Thymus (tissue), 11 donors: Measurements from ENCODE around the gene LNPEP. TPM values are rescaled to one million over a fixed set of nuclear protein-coding genes. Genes with fewer than 3 reads are reported as not detected.

Experiments
- DNase-seq, 9 donors: peaks; one replicate each; pipeline ENCODE4 v3.0.0-alpha.2; 2013; ENCODE audit warnings: low spot score in 9 of 9, low read depth in 6 of 9, missing footprints in 1 of 9
- H3K27ac ChIP-seq, 2 donors: one replicate each; pipeline ENCODE4 v1.5.1; 2013; ENCODE audit warnings: control low read depth in 1 of 2, low read depth in 1 of 2, low read length in 1 of 2, mild to moderate bottlenecking in 1 of 2, moderate library complexity in 1 of 2
- H3K27me3 ChIP-seq, 2 donors: one replicate each; pipeline ENCODE4 v1.5.1; 2013; ENCODE audit warnings: low read length in 1 of 2; ENCODE audit not compliant: control insufficient read depth in 2 of 2, insufficient read depth in 1 of 2
- H3K36me3 ChIP-seq, 2 donors: one replicate each; pipeline ENCODE4 v1.5.1; 2013; ENCODE audit warnings: low read length in 1 of 2, mild to moderate bottlenecking in 1 of 2, moderate library complexity in 1 of 2; ENCODE audit not compliant: control insufficient read depth in 2 of 2, insufficient read depth in 2 of 2
- H3K4me1 ChIP-seq, 2 donors: one replicate each; pipeline ENCODE4 v1.5.1; 2013; ENCODE audit warnings: low read length in 2 of 2; ENCODE audit not compliant: control insufficient read depth in 2 of 2, insufficient read depth in 2 of 2
- H3K4me3 ChIP-seq, 2 donors: one replicate each; pipeline ENCODE4 v1.5.1; 2013; ENCODE audit warnings: low read length in 2 of 2, control low read depth in 1 of 2, mild to moderate bottlenecking in 1 of 2
- H3K9me3 ChIP-seq, 2 donors: one replicate each; pipeline ENCODE4 v1.5.1; 2013; ENCODE audit warnings: low read length in 1 of 2, mild to moderate bottlenecking in 1 of 2; ENCODE audit not compliant: control insufficient read depth in 2 of 2, insufficient read depth in 1 of 2
- WGBS: extraction: QIAGEN DNeasy Blood & Tissue Kit; methylation state at CpG from one replicate; pipeline ENCODE4 v1.1.7; 2013; 5-methylcytosine and 5-hydroxymethylcytosine counted together
- polyA plus RNA-seq: library from polyadenylated mRNA; stranded (reverse); fragments of 200-250 nt; gene quantifications from one replicate; pipeline ENCODE4 v1.2.3, GENCODE V29; 2013
- total RNA-seq: library from RNA; stranded (reverse); fragments of 120-200 nt; gene quantifications from one replicate; pipeline ENCODE4 v1.2.4, GENCODE V29; 2013
- donor health status: healthy.

LNPEP gene
- total and polyA plus RNA-seq, 2 donors = 15.8 to 37.1 TPM

DNA sequence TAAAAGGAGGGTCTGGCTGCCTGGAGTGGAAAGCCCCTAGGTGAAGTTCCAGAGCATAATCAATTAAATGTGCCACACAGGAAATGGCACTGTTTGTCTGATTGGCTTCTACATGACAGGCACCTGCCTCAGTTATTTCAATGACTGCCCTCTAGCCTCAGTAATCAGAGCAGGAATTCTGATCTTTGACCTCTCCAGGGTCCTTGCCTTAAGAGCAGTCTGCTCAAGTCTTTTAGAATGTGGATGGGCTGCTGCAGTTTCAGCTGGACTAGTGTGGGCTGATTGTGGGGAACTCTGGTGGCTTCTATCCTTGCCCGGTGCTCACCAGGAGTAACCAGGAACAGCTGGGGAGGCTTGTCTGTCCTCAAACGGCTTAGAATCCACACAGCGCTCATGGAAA, 107.6 kb downstream of the LNPEP start:
- no peaks in the 10 kb centered on the region for H3K9me3 ChIP-seq
- no peak for DNase-seq
- H3K36me3 ChIP-seq = no peaks in the 10 kb centered on the region
- no peak overlapping the region for H3K4me3 ChIP-seq
- H3K27me3 ChIP-seq = no peaks in the 10 kb centered on the region
- WGBS = 78% methylated on average over 3 of the region's 3 CpGs
- no peaks in the 10 kb centered on the region for H3K4me1 ChIP-seq
- no peak overlapping the region for H3K27ac ChIP-seq

DNA sequence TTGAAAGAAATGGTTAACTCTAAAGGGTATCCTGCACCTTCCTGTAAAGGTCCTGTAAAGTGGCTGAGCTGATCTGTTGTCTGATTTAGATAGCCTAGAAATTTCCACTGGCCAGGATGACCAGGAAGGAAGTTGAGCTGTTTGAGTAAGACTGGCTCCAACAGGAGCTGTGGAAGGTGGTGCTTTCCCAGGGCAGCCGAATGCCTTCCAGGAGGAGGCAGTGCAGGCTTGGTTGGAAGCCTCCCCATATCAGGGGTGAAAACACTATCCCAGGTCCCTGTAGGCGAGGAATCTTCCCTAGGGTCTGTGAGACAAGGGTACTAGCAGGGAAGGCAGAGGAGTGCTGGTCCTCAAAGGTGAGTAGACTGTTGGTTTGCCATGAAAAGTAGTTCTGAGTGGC, 108.2 kb downstream of the LNPEP start:
- no peak overlapping the region for H3K27ac ChIP-seq
- 88% methylated on average over 2 of the region's 2 CpGs for WGBS
- no peaks in the 10 kb centered on the region for H3K4me1 ChIP-seq
- no peaks in the 10 kb centered on the region for H3K36me3 ChIP-seq
- no peaks in the 10 kb centered on the region for H3K9me3 ChIP-seq
- no peak overlapping the region for H3K4me3 ChIP-seq
- DNase-seq = no peak
- no peaks in the 10 kb centered on the region for H3K27me3 ChIP-seq

DNA sequence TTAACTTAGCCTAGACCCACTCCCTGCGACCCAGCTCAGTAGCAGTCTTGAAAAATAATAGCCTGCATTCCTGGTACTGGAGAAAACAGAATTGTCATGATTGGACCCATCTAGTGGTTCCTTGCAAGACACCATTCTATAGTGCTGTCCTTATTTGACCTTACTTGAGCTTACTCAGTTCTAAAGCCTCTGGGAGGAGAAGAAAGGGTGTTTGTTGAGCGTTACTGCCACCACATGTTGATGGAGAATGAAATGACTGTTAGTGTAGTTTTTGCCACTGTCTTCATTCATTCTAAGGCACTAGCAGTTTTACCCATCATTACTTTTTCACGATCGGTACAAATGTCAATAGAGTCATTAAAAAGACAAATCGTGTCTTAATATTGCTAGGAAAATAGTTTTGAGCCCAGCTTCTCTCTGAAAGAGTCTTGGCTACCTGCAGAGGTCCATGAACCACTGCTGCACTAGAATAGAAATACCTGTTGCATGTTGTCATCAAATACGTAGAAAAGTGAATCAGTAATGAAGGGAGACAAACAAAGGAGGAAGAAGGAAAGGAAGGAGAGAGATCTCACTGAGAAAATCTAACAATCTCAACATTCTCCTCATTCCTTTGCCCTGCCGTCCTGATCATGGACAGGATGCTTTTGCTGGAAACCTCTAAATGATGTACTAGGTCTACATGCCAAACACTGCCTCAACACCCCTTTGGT, 110.5 kb downstream of the LNPEP start:
- no peaks in the 10 kb centered on the region for H3K27me3 ChIP-seq
- peak in 2 of 9 donors; percentile 3 to 35 for DNase-seq
- no peak overlapping the region for H3K4me3 ChIP-seq
- no peak overlapping the region for H3K27ac ChIP-seq
- H3K36me3 ChIP-seq = no peaks in the 10 kb centered on the region
- no peaks in the 10 kb centered on the region for H3K9me3 ChIP-seq
- H3K4me1 ChIP-seq = no peaks in the 10 kb centered on the region
- 94% methylated on average over 7 of the region's 7 CpGs for WGBS

DNA sequence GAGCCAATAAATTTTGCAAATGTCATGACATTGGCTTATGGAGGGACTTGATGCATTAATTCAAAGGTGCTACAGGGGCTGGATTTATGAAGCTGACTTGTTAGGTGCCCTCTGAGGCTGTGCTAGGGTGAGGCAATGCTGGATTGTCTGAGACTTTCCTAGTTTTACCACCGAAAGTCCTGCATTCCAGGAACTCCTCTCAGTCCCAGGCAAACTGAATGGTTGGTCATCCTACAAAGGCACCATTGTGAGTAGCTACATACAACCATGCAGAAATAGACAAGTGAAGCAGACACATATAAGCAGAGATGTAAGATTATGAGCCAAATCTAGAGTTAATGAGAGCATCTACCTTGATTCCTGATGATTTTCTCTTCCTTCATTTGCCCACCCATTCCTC, 111.2 kb downstream of the LNPEP start:
- Histone ChIP-seq H3K4me1 (no peaks in the 10 kb centered on the region), H3K36me3 (no peaks in the 10 kb centered on the region), H3K9me3 (no peaks in the 10 kb centered on the region), H3K27ac (no peak overlapping the region), H3K4me3 (no peak overlapping the region), H3K27me3 (no peaks in the 10 kb centered on the region)
- no peak for DNase-seq
- 98% methylated on average over 1 of the region's 1 CpG for WGBS

DNA sequence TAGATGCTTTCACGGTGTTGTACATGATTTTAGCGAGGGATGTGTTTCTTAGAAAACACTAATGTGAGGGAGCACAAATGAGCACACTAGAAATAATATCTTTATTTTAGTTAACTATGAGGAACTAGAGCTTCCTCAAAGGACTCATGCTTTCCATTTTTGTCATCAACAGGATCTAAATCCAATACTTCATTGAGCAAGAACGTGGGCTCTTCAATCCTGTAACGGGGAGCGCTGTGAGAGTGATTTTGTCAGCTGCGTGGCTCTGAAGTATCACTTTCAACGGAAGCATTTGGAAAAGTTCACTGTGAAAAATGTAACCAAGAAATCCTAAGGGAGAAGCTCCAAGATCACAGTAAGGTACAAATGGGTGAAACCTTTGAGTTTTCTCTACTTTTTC, 113.3 kb downstream of the LNPEP start:
- Histone ChIP-seq H3K9me3 (no peaks in the 10 kb centered on the region), H3K36me3 (no peaks in the 10 kb centered on the region), H3K4me1 (no peaks in the 10 kb centered on the region), H3K4me3 (no peak overlapping the region), H3K27me3 (no peaks in the 10 kb centered on the region), H3K27ac (no peak overlapping the region)
- peak in 1 of 9 donors; percentile 8 for DNase-seq
- WGBS = 88% methylated on average over 7 of the region's 7 CpGs

DNA sequence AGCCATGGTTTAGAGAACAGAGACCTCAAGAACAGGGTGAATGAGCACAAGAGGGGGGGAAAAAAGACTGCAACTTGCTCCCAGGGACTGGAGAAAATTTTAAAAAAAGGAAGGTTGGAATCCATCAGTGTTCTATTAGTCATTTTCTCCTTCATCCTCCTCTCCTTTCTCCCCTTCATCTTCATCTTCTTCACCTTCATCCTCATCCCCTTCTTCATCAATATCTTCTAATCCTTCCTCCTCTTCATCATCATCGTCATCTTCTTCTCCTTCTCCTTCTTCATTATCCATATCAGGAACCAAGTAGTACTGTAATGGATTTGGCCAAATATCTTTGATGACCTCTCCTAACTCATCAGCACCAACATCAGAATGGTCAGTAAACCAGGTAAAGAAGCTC, 120.4 kb downstream of the LNPEP start:
- WGBS = 100% methylated on average over 1 of the region's 1 CpG

DNA sequence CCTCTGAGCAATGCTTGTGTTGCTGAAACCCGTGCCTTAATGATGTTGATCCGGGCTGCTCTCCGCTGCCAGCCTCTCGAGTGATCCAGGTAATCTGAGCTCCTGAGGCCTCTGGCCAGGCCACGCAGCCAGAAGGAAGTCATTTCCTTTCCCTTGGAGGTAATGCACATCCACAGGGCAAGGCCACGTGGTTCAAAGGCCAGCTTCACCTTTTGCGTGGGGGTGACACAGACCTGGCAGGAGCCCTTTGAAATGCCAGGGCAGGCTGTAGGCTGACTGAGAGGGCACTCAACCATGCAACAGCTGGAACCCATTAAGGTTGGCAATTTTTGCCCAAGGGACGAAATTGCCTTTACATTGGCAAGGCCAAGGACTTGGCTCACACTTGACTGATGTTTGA, 126.2 kb downstream of the LNPEP start:
- H3K4me1 ChIP-seq = no peaks in the 10 kb centered on the region
- no peaks in the 10 kb centered on the region for H3K36me3 ChIP-seq
- H3K27ac ChIP-seq = no peak overlapping the region
- H3K27me3 ChIP-seq = no peaks in the 10 kb centered on the region
- 94% methylated on average over 8 of the region's 8 CpGs for WGBS
- no peaks in the 10 kb centered on the region for H3K9me3 ChIP-seq
- H3K4me3 ChIP-seq = no peak overlapping the region
- no peak for DNase-seq

More for the DNA sequence above, 120.4 kb downstream of the LNPEP start:
- H3K36me3 ChIP-seq = no peaks in the 10 kb centered on the region
- no peak overlapping the region for H3K4me3 ChIP-seq
- no peaks in the 10 kb centered on the region for H3K4me1 ChIP-seq
- DNase-seq = no peak
- H3K27ac ChIP-seq = no peak overlapping the region
- H3K27me3 ChIP-seq = no peaks in the 10 kb centered on the region
- no peaks in the 10 kb centered on the region for H3K9me3 ChIP-seq

DNA sequence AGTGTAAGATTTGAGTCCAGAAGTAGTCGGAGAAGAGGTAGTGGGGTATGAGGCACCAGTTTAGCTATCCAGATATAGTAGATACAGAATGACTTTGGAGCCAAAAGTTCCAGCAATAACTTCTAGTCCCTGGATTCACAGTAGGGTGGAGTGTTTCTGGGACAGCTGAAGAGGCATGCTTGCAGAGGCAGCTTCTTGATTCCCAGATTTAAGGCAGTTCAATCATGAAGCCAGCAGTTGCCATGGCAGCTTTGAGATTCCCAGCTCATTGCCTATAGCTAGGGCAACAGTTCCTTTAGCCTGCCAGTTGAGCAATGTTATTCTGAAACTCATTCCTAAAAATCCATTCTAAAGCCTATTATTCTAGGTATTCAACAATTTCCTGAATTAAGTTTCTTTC, 127.4 kb downstream of the LNPEP start:
- no peak for DNase-seq
- Histone ChIP-seq H3K4me3 (no peak overlapping the region), H3K36me3 (no peaks in the 10 kb centered on the region), H3K27ac (no peak overlapping the region), H3K9me3 (no peaks in the 10 kb centered on the region), H3K4me1 (no peaks in the 10 kb centered on the region), H3K27me3 (no peaks in the 10 kb centered on the region)
- WGBS = 100% methylated on average over 1 of the region's 1 CpG

DNA sequence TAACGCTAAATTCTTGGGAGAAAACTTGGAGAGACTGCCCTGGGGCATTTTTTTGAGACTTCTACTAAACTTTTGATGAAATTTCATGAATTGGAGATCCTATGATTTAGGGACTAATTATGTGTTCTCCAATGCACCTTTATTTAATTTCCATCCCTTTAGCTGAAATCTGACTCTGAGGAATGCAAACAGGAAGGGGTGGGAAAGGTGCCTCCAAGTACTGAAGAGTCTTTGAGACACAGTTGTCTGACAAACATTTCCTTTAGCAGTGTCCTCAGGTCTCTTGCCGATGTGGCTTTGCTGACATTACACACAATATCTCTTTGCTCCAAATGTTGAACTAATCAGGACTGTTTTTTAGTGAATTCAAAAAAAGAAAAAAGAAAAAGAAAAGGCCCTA, 129.6 kb downstream of the LNPEP start:
- H3K36me3 ChIP-seq = no peaks in the 10 kb centered on the region
- no peaks in the 10 kb centered on the region for H3K9me3 ChIP-seq
- no peak overlapping the region for H3K27ac ChIP-seq
- H3K4me1 ChIP-seq = no peaks in the 10 kb centered on the region
- no peaks in the 10 kb centered on the region for H3K27me3 ChIP-seq
- no peak for DNase-seq
- 89% methylated on average over 2 of the region's 2 CpGs for WGBS
- no peak overlapping the region for H3K4me3 ChIP-seq
